K562 (cell line): ENCODE measurements around the gene CACTIN.

Experiments used
- ATF3 ChIP-seq, 2 experiments: fragments of 450-650 bp in 1 of 2; sonication (generic) in 1 of 2; formaldehyde crosslinking in 1 of 2; IDR thresholded peaks in 1 of 2; conservative IDR thresholded peaks in 1 of 2; 2 replicates each; pipeline versions ENCODE4 v1.6.1 to v1.8.1; 2016 to 2023; ENCODE audit warnings: mild to moderate bottlenecking in 2 of 2, moderate library complexity in 2 of 2, inconsistent platforms in 1 of 2, missing genetic modification reagents in 1 of 2
- EP300 ChIP-seq: IDR thresholded peaks from 2 replicates; pipeline ENCODE4 v1.6.1; 2012; ENCODE audit warnings: low read length, improper control_type of control experiment
- EZH2 ChIP-seq: IDR thresholded peaks from 2 replicates; pipeline ENCODE4 v1.6.1; 2012; ENCODE audit warnings: low read depth, mild to moderate bottlenecking, inconsistent platforms, low read length, borderline replicate concordance
- JUN ChIP-seq, 2 experiments: sonication (generic) in 1 of 2; formaldehyde crosslinking in 1 of 2; IDR thresholded peaks; 2 replicates each; pipeline versions ENCODE4 v1.6.1 to v1.8.0; 2012 to 2022; ENCODE audit warnings: borderline replicate concordance in 2 of 2, mild to moderate bottlenecking in 2 of 2, improper control_type of control experiment in 1 of 2, low read depth in 1 of 2, low read length in 1 of 2, missing genetic modification reagents in 1 of 2
- POLR2A ChIP-seq: fragments of 450-650 bp; conservative IDR thresholded peaks from 2 replicates; pipeline ENCODE4 v1.6.1; 2016
- ZNF551 ChIP-seq: fragments of 250-450 bp; sonication (Bioruptor Pico); IDR thresholded peaks from 2 replicates; pipeline ENCODE4 v1.5.0; 2021; ENCODE audit warnings: mild to moderate bottlenecking, moderate library complexity

GRCh38 chr19:3642987-3643673, 16.5 kb upstream of the CACTIN start:
- TF ChIP-seq POLR2A: no peak
- no peak for TF ChIP-seq EP300
- TF ChIP-seq EZH2: no peak
- no peak for TF ChIP-seq ATF3 (IDR thresholded peaks at IDR 0.05)
- TF ChIP-seq ATF3 (CRISPR knock-in tag; conservative IDR thresholded peaks at IDR 0.05): no peak
- no peak for TF ChIP-seq ZNF551
- TF ChIP-seq JUN (IDR thresholded peaks at IDR 0.05; ENCODE audit: borderline replicate concordance, low read depth, low read length): no peak
- no peak for TF ChIP-seq JUN (CRISPR knock-in tag; IDR thresholded peaks at IDR 0.05; ENCODE audit: borderline replicate concordance)
